Measurements from ENCODE around the gene SPATA21. TPM values are rescaled to one million over a fixed set of nuclear protein-coding genes. Genes with fewer than 3 reads are reported as not detected.

Gene SPATA21
- total and polyA plus RNA-seq, 2 experiments from 2014 or later: 2.6 TPM; not detected in 1

GRCh38 chr1:16366722-16367257 is 70.4 kb downstream of the SPATA21 start, which contains the start of gene SZRD1:
TSS of gene SZRD1 (plus strand) at chr1:16367242. CDS start at chr1:16367258, 16 bp downstream.
- H3F3A ChIP-seq (replicated peaks; ENCODE audit: low read depth): 0 out of 2 replicates have a peak, but pooled peaks cover 3% of the 10 kb centered on the region
- H3K9me2 ChIP-seq (ENCODE audit: insufficient read depth): no peaks in the 10 kb centered on the region
- peak within 1 kb of the TSS; percentile 83 for H3K4me2 ChIP-seq
- Mint-ChIP-seq H3K9me3 (no peaks in the 10 kb centered on the region; the same call in 2 of the 3 replicates), H3K27ac (peak within 1 kb of the TSS; percentile 99), H3K27me3 (ENCODE audit: insufficient read depth, low read depth, poor library complexity) (peaks cover 4% of the 10 kb centered on the region), H3K36me3 (ENCODE audit: low read depth) (peaks cover 2% of the 10 kb centered on the region; the same call in 1 of the 3 replicates), H3K4me3 (peak within 1 kb of the TSS; percentile 96), H3K4me1 (peaks cover 15% of the 10 kb centered on the region)
- H3K36me3 ChIP-seq (ENCODE audit: insufficient read depth): no peaks in the 10 kb centered on the region
- H3K4me1 ChIP-seq (ENCODE audit: insufficient read depth): peaks cover 13% of the 10 kb centered on the region
- ATAC-seq (peak; percentile 90), DNase-seq (ENCODE audit: low spot score) (peak; percentile 99)
- peak within 1 kb of the TSS; percentile 98 for H3K27ac ChIP-seq (ENCODE audit: low read depth)
- TF ChIP-seq ZNF331 (CRISPR knock-in tag; IDR thresholded peaks at IDR 0.05; ENCODE audit: low read depth): no peak
- TF ChIP-seq EZH2phosphoT487 (IDR thresholded peaks at IDR 0.05; ENCODE audit: unreplicated experiment): no peak
- TF ChIP-seq EZH2 (IDR thresholded peaks at IDR 0.05; ENCODE audit: low read depth, unreplicated experiment): no peak
- peak; percentile 85 for TF ChIP-seq CREB1 (CRISPR knock-in tag; IDR thresholded peaks at IDR 0.05; ENCODE audit: low read depth)
- peak; percentile 52; the same call in 1 of the 2 replicates for TF ChIP-seq ZNF114 (CRISPR knock-in tag; IDR thresholded peaks at IDR 0.05)
- TF ChIP-seq JUNB (IDR thresholded peaks at IDR 0.05; ENCODE audit: unreplicated experiment): no peak
- TF ChIP-seq, protein P1, sequence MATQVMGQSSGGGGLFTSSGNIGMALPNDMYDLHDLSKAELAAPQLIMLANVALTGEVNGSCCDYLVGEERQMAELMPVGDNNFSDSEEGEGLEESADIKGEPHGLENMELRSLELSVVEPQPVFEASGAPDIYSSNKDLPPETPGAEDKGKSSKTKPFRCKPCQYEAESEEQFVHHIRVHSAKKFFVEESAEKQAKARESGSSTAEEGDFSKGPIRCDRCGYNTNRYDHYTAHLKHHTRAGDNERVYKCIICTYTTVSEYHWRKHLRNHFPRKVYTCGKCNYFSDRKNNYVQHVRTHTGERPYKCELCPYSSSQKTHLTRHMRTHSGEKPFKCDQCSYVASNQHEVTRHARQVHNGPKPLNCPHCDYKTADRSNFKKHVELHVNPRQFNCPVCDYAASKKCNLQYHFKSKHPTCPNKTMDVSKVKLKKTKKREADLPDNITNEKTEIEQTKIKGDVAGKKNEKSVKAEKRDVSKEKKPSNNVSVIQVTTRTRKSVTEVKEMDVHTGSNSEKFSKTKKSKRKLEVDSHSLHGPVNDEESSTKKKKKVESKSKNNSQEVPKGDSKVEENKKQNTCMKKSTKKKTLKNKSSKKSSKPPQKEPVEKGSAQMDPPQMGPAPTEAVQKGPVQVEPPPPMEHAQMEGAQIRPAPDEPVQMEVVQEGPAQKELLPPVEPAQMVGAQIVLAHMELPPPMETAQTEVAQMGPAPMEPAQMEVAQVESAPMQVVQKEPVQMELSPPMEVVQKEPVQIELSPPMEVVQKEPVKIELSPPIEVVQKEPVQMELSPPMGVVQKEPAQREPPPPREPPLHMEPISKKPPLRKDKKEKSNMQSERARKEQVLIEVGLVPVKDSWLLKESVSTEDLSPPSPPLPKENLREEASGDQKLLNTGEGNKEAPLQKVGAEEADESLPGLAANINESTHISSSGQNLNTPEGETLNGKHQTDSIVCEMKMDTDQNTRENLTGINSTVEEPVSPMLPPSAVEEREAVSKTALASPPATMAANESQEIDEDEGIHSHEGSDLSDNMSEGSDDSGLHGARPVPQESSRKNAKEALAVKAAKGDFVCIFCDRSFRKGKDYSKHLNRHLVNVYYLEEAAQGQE (IDR thresholded peaks at IDR 0.05; ENCODE audit: unreplicated experiment): no peak
- TF ChIP-seq ZNF462 (CRISPR knock-in tag; IDR thresholded peaks at IDR 0.05): no peak
- no peak for TF ChIP-seq STAT1 (IDR thresholded peaks at IDR 0.05; ENCODE audit: unreplicated experiment)
- no peak for TF ChIP-seq NANOG (IDR thresholded peaks at IDR 0.05; ENCODE audit: borderline replicate concordance)
- TF ChIP-seq, protein P2, sequence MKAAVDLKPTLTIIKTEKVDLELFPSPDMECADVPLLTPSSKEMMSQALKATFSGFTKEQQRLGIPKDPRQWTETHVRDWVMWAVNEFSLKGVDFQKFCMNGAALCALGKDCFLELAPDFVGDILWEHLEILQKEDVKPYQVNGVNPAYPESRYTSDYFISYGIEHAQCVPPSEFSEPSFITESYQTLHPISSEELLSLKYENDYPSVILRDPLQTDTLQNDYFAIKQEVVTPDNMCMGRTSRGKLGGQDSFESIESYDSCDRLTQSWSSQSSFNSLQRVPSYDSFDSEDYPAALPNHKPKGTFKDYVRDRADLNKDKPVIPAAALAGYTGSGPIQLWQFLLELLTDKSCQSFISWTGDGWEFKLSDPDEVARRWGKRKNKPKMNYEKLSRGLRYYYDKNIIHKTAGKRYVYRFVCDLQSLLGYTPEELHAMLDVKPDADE (IDR thresholded peaks at IDR 0.05): peak; percentile 94
- TF ChIP-seq CTCF (conservative IDR thresholded peaks at IDR 0.05; ENCODE audit: low read depth in 2 of 2): no peak
- no peak for TF ChIP-seq POLR2AphosphoS5 (IDR thresholded peaks at IDR 0.05; ENCODE audit: low read depth)
- H3K79me2 ChIP-seq (replicated peaks; ENCODE audit: insufficient read depth): peaks cover 44% of the 10 kb centered on the region
- peak within 1 kb of the TSS; percentile 48; the same call in 1 of the 2 replicates for H2AFZ ChIP-seq
- peaks cover 37% of the 10 kb centered on the region for H4K20me1 ChIP-seq (replicated peaks; ENCODE audit: insufficient read depth)
- peak within 1 kb of the TSS; percentile 95 for H3K4me3 ChIP-seq
- no peaks in the 10 kb centered on the region for H3K27me3 ChIP-seq (ENCODE audit: insufficient read depth)
